Measurements from ENCODE around the gene PDE3A.
"Not testable (repeated sequence)": the region's sequence is repeated elsewhere in the genome, so short reads cannot be mapped to it uniquely, and the experiment has no call there.

DNA sequence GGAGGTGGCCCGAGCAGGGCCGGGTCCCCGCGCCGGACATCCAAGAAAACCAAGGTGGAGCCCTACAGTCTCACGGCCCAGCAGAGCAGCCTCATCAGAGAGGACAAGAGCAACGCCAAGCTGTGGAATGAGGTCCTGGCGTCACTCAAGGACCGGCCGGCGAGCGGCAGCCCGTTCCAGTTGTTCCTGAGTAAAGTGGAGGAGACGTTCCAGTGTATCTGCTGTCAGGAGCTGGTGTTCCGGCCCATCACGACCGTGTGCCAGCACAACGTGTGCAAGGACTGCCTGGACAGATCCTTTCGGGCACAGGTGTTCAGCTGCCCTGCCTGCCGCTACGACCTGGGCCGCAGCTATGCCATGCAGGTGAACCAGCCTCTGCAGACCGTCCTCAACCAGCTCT lies 184.2 kb downstream of the PDE3A start:
- TF ChIP-seq, protein P1, sequence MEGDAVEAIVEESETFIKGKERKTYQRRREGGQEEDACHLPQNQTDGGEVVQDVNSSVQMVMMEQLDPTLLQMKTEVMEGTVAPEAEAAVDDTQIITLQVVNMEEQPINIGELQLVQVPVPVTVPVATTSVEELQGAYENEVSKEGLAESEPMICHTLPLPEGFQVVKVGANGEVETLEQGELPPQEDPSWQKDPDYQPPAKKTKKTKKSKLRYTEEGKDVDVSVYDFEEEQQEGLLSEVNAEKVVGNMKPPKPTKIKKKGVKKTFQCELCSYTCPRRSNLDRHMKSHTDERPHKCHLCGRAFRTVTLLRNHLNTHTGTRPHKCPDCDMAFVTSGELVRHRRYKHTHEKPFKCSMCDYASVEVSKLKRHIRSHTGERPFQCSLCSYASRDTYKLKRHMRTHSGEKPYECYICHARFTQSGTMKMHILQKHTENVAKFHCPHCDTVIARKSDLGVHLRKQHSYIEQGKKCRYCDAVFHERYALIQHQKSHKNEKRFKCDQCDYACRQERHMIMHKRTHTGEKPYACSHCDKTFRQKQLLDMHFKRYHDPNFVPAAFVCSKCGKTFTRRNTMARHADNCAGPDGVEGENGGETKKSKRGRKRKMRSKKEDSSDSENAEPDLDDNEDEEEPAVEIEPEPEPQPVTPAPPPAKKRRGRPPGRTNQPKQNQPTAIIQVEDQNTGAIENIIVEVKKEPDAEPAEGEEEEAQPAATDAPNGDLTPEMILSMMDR (IDR thresholded peaks at IDR 0.05), result not testable (repeated sequence)
- TF ChIP-seq POLR2A, EP300, POLR2AphosphoS5 (IDR thresholded peaks at IDR 0.05): not testable (repeated sequence)
